Stimulated activated CD4-positive, alpha-beta T cell treated with anti-CD3 and anti-CD28 coated beads, Interleukin-12 subunit alpha, Interleukin-12 subunit beta, amount 100 ng/mL, for 24 hours (primary cell): ENCODE results near the gene DGCR6.
"Not testable (repeated sequence)": the region's sequence is repeated elsewhere in the genome, so short reads cannot be mapped to it uniquely, and the experiment has no call there.

ENCODE experiments used
- DNase-seq, 2 experiments: peaks; one replicate each; pipeline ENCODE4 v3.0.0-alpha.2; 2020; ENCODE audit warnings: low read depth in 2 of 2

The DGCR6 gene

DNA sequence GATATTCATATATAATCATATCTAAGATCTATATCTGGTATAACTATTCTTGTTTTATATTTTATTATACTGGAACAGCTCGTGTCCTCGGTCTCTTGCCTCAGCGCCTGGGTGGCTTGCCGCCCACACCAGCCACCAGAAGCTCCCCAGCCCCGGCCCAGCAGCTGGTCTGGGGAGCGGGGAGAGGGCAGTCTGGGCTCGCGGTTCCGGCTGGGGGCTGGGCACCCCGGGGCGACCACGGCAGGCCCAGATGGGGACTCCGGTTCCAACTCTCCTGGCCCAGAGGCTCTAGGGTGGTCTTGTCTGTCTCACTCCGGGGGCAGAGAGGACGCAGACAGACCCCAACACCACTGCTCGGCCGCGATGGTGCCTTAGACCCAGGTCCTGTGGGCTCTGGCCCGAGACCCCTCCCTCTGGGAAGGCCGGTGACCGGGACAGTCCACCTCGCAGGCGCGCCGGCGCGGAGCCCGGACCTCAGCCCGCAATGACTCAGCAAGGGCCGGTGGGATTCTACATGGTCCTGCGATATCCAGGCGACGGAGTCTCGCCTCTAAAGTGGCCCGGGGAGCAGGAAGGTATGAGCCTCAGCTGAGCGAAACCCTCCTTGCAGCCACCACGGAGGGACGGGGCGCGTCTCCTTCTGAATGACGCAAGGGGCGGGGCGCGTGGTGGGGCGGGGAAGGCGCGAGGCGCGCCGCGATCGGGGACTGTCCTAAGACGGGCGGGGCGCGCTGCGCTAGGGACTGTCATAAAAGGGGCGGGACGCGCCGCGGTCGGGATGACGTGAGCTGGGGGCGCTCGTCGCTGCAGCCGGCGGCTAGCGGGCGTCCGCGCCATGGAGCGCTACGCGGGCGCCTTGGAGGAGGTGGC lies at the start of gene DGCR6:
DGCR6 (plus strand) TSS at position 781 of the 870 bp plus-strand sequence; CDS start at position 836, 55 bp downstream.
- DNase-seq = no peak

DNA sequence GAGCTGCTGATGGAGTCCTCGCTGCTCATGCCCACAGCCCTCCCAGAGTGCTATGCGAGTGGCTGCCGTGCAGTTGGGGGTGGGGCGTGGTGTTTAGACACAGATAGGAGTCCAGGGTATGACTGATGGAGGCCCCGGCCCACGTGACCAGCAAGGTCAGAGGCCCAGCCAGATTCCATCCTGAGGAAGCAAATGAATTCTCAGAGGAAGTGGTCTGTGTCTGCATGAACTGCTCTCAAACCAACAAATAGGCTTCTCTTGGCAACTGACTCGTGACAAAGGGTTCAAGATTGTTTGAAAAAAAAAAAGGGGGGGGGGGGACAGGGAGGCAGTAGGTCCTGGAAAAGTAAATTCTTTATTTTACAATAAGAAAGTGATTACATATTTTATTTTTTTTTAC lies 46.8 kb upstream of the DGCR6 start:
- DNase-seq = not testable (repeated sequence)

DNA sequence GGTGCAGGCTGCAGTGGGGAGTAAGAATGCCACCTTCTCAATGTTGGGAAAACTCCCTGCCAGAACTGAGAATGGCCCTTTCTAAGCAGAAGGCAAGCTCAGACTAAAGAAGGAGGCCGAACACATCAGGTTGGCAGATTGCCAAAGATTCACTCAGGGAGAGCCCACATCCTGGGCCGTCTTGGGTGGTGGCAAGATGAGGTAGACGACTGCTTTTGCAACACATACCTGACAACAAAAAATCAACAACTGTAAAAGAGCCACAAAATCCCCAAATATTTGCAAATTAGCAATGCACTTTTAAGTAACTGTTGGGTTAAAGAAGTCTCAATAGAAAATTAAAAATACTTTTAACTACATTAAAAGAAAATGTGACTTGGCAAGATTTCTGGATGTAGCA lies 24.9 kb upstream of the DGCR6 start:
- DNase-seq = peak; percentile 28 to 31

DNA sequence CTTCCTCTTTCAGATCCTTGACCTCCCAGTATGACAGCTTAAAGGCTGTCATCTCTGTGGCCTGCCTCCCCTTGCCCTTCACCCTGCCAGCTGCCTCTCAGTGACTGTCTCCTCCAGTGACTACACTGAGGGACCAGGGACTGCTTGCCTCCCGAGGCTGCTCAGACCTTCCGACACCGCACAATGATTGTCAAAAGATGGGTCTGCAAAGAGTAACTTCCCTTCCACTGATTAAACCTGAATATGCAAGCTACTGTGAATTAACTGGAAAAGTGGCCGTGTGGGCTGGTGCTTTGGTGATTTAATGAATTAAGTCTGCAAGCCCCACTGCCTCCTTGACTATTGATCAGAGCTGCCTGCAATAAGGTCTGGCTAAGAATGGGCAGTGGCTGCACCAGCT lies 21.7 kb upstream of the DGCR6 start:
- DNase-seq = not testable (repeated sequence)

DNA sequence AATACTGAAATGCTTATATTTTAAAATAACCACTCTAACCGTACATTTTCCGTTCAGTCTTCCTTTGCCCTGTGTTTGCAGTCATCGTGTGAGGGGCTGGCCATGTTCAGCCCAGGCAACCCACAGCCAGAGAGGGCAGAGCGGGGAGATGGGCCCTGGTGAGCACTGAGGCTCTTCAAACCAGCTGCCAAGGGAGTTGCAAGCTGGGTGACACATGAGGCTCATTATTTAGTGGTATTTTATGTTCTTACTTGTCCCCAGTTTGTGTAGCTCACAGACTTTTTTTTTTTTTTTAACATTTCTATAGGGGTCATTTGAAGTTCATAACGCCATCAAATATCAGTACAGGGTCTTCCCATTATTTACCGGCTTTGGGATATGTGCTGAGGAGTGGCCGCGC lies 18.0 kb upstream of the DGCR6 start:
- DNase-seq = no peak

DNA sequence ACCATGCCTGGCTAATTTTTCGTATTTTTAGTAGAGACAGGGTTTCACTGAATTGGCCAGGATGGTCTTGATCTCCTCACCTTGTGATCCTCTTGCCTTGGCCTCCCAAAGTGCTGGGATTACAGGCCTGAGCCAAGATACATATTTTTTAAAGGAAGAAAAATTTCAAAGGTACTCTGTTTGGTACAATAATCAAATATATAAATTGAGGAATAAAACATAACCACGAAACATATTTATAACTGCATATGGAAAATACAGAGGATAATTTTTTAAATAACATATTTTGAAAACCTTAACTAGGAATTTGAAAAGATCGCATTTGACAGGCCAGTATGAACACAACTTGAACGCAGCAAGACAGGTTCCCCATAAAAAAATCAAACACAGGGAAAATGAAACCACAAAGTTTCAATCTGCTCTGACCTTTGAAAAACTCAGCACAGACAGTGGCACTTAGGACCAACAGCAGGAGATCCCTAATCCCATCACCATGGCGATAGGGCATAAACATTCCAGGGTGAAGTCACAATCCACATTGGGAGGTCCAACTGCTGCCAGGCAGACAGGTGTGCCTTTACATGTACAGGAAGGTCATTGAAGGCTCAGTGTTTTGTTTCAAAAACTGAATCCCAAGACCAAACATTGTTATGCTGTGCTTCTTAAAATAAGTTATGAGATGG lies 15.5 kb upstream of the DGCR6 start:
- DNase-seq = not testable (repeated sequence)

DNA sequence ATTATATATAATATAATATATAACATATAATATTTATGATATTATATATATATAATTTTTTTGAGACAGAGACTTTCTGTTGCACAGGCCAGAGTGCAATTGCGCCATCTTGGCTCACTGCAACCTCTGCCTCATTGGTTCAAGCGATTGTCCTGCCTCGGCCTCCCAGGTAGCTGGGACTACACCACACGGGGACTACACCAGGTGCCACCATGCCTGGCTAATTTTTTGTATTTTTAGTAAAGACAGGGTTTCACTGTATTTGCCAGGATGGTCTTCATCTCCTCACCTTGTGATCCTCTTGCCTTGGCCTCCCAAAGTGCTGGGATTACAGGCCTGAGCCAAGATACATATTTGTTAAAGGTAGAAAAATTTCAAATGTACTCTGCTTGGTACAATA lies 12.3 kb upstream of the DGCR6 start:
- DNase-seq = not testable (repeated sequence)

DNA sequence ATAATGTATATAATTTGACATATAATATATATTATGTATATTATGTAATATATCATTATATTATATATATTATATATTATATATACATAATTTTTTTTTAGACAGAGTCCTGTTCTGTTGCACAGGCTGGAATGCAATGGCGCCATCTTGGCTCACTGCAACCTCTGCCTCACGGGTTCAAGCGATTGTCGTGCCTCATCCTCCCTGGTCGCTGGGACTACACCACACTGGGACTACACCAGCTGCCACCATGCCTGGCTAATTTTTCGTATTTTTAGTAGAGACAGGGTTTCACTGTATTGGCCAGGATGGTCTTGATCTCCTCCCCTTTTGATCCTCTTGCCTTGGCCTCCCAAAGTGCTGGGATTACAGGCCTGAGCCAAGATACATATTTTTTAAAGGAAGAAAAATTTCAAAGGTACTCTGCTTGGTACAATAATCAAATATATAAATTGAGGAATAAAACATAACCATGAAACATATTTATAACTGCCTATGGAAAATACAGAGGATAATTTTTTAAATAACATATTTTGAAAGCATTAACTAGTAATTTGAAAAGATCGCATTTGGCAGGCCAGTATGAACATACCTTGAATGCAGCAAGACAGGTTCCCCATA lies 10.0 kb upstream of the DGCR6 start:
- peak in 1 of 2 experiments; percentile 8 for DNase-seq

DNA sequence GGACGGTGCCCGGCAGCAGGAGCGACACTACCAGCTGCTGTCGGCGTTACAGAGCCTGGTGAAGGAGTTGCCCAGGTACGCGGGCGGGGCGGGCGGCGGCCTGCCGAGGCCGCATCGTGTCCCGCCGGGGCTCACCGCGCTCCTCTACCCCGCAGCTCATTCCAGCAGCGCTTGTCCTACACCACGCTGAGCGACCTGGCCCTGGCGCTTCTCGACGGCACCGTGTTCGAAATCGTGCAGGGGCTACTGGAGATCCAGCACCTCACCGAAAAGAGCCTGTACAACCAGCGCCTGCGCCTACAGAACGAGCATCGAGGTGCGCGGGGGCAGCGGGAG lies 258 bp downstream of the DGCR6 start:
- DNase-seq = not testable (repeated sequence)

DNA sequence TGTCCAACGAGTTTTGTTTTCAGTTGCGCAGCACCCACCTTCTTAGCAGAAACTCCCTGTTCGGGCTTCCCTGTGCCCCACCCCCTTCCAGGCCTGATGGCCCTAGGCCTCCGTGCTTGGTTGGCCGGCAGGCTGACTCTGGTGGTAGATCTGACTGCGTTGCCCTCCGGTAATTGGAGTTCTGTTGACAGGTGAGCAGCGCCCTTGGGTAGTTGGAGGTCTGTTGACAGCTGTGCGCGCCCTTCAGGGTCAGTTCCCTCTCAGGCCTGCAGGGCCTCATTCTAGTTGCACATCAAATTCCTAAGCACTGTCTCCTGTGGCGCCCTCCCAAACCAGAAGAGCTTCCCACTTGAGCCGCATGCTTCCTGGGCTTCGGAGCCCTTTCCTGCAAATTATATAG lies 776 bp downstream of the DGCR6 start:
- no peak for DNase-seq

DNA sequence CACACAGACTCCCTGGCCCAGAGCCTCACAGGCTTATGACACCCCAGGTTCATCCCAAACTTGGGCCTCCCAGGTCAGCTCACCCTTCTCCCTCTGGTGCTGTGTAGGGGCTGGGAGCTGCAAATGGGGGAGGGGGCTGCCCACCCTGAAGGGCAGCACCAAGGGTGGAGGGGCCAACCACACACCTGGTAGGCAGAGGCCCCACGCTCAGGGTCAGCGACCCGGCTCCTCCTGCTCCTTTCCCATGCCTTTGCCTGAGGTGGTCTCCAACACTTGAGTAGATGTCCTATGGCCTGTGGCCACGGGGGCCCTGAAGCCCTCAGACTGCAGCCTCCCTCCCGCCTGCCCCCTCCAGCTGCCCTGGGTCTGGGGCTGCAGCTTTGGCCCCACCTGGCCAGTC lies 3.4 kb downstream of the DGCR6 start:
- no peak for DNase-seq

DNA sequence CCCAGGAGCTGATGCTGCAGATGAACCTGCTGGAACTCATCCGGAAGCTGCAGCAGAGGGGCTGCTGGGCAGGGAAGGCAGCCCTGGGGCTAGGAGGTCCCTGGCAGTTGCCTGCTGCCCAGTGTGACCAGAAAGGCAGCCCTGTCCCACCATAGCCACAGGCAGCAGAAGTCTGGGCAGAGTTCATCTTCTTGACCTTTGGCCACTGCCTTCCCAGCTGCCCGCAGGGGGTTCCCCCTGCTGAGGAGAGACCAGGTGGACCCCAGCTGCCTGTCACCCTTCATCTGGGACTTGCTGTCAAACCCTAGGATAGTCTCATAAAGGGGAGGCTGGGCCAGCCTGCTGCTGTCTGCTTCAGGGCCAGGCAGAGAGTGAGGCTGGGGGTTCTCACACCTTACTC lies 5.4 kb downstream of the DGCR6 start:
- DNase-seq = not testable (repeated sequence)

DNA sequence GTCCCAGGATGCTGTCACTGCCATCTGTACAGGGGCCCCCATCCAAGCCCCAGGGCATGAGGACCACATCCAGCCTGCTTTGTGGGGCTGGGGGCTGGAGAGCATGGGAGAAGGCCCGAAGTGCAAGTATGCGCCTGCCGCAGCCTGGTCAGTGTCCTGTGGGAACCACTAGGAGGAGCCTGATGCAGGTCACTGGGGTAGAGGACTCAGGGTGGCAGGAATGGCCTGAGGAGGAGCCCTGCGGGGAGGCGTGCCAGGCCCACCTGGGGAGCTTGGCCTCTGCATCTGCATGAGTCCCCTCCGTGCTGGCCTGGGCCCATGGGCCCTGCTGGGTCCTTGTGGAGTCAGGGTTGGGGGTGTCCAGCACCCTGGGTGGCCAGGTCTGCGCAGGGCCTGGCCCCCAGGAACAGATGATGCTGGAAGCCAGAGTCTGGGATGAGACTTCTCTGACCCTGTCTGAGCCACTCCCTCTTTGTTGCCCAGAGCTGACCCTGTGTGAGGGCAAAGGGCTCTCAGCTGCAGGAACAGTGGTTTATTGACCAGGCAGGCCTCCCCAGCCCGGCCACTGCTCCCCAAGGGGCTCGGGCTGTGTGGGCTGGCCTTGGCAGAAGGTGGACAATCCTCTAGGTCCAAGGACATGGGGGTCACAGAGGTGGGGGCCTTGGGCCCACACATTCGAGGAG lies 6.3 kb downstream of the DGCR6 start:
- DNase-seq = not testable (repeated sequence)

DNA sequence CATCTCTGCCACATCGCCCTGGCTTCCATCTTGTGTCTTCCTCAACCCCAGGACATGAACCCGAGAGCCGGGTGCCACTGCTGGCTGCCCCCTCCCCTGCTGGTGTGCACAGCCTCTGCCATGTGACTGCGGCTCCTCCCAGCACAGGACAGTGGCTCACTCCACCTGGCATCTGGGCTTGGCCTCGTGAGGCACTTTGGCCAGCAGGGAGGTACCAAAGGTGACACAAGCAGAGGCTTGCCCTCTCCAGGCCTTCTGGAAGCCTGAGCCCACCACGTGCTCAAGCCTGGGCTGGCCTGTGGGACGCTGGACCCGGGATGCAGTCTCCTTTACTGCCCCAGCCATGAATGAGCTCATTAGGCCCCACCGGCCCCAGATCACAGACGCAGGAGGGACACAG lies 8.4 kb downstream of the DGCR6 start:
- not testable (repeated sequence) for DNase-seq

DNA sequence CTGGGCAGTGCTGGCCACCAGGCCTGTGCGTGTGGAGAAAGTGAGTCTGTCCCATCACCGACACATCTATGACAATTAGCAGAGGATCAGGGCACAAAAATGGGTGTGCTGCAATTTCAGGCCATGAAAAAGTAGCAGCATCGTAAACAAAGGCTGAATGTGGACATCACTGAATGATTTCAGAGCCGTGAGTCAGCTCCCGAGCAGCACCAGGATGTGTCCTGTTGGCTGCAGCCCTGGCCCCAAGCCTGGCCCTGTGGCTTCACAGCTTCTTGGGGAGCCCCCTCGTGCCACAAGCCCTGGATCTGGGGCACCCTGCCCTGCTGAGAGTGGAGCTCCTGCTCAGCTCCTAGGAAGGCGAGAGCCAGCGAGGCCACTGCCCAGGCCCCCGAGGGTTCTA lies 9.4 kb downstream of the DGCR6 start:
- not testable (repeated sequence) for DNase-seq

DNA sequence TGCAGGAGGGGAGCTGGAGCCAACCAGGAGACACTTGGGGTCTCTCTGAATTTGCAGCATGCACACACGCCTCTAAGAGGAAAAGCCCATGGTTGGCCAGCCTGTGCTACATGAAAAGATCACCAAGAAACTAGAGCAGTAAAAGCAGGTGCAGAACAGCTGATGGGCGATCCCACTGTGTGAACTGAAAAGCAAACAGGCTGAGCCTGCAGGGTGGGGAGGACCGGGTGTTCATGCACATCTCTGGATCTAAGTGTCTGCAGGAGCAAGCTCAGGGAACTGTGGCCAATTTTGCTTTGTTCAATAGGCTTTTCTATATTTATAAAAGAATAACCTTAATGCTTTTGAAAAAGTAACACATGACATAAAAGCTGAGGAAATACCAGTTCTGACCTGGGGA lies 11.7 kb downstream of the DGCR6 start:
- DNase-seq = not testable (repeated sequence)

DNA sequence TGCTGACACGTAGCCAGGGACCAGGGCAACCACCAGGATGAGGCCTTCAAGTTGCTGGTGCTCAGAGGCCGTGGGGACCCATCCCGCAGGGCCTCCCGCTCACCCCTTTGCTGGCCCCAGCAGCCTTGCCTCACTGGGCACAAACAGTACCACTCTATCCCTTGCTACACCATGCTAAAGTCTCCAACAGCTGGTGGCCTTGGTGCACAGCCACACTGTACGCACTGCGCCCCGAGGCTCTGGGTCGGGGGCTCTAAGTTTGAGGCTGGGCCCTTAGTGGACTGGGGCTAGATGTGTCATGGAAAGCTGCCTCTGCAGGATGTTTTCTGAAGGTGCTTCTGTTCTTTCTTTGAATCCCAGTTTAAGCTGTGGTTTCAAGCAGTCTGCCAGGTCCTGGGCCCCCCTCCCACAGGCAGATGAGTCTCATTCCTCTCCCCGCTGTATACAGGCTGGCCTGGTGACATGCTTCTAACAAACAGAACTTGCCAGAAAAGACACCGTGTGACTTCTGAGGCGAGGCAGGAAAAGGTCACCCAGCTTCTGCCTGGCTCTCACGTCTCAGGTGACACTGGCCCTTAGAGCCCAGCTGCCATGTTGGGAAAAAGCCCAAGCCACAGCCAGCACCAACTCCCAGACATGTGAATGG lies 14.3 kb downstream of the DGCR6 start:
- not testable (repeated sequence) for DNase-seq

DNA sequence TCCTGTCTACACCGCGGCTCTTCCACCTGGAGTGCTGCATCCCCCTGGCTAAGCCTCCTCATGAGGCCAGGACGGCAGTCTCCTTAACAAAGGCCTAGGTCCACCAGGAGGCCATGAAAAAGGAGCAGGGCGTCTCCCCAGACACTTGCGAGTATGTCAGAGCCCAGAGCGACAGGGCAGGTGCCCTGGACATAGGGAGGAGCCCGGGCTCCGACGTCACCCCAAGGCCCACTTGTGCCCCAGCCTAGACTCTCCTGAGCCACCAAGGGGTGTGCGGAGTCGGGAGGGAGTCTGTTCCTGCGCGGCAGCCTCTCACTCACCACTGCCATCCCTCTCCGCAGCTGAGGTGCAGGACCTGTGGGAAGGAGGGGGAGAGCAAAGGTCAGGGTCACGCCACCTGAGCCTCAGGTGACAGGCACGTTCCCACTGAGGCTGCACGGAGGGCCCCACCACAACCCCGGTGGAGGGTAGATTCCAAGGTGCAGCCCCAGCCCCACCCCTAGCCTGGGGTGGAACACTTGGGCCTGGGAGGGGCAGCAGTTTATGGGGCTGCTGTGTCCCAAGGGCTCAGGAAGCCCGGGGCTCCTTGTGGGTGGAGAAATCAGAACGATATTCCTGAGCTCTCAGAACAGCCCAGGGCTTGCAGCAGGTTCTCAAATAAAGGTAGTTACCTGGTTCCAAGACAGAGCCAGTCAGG lies 19.4 kb downstream of the DGCR6 start:
- no peak for DNase-seq

DNA sequence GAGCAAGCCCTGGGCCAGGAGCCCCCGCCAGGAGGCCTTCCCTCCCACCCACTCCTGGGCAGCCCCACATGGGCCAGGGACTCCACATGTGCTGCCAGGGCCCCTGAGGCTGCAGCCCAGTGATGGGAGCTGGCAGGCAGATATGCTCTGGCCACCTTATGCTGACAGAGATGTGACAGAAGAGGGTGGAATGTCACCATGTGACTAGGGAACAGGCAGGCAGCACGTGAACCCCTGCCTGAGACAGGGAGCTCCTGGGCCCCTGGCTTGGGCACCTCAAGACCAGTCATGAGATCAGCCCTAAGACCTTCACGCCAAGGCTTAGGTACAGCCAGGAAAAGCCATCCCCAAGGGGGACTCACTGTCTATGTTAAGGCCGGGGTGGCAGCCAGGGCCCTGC lies 20.9 kb downstream of the DGCR6 start:
- DNase-seq = no peak

DNA sequence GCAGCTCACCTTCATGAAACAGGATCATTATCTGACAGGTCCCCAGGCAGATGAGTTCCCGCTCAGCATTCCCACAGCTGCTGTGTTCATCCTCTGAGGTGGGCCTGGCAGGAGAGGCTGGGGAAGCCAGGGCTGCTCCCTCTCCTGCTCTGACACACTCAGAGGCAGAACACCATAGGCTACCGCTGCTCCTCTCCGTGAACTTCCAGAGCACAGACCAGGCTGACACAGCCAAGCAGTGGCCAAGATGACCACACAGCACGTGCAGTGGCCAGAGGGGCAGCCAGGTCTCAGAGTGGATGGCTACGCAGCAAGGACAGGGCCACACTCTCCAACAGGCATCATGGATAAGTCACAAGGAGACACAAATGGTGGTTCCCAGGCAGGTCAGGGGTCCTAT lies 21.5 kb downstream of the DGCR6 start:
- no peak for DNase-seq

DNA sequence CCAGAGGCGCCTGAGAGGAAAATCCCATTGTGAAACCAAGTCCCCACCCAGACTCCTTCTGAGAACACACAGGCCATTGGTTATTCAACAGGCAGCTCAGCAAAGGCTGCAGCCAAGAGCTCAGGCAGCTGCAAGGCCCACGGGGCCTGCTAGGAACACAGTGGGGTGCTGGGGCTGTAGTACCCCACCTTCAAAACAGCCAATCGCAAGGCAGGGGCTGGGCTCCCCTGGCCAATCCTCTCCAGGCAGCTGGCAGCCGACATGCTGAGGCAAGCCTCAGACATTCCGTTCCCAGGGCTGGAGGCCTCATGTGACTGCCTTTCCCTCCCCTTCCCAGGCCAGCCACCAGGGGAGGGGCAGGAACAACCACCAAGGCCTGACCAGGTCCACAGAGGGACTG lies 23.3 kb downstream of the DGCR6 start:
- DNase-seq = no peak
